ENCODE results near the gene ADORA1. TPM values are rescaled to one million over a fixed set of nuclear protein-coding genes. Genes with fewer than 3 reads are reported as not detected.

Gene ADORA1
- total RNA-seq, 1 experiment from 2014 or later, result 5.6 TPM

DNA sequence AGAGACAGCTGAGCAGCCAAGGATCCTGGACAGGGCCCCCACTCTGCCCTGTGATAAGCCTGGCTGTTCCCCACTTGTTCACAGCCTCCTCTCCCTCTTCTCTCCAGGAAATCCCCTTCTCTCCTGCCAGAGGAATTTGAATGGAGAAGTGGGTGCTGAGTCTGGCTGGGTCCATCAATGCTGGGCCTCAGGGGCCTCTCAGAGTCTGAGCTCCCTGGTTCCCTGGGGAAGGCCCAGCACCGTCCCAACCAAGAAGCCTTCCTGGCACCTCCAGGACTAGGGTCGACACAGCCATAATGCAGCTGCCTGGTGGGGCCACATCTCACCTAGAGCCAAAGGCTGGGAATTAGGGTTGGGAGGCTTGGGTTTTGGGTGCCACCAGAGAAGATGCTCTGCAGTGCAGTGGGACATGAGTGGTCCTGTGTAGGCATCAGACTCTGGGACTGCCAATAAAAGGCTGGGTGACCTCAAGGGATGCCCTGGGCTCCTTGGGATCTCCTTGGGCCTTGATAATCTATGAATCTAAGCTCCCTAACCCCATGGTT lies 45.6 kb downstream of the ADORA1 start:
- no peak for DNase-seq (ENCODE audit: low read depth)

DNA sequence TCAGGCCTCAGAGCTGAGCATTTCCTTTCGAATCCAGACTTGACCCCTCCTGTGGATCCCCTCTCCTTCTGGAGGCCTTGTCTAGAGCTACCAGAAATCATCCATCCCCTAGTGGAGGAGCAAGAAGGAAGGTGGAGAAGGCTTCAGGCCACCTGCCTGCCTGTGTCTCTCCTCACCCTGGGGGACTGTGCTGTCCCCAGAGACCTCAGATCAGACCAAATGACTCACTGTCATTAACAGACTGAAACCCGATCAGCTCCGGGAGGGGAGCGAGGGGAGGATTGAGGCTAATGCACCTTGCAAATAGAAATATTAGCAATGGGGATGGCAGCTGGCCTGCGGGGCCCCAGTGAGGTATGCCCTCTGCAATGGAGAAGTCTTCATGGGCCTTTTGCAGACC lies 46.0 kb downstream of the ADORA1 start:
- peak; percentile 26 for DNase-seq (ENCODE audit: low read depth)

DNA sequence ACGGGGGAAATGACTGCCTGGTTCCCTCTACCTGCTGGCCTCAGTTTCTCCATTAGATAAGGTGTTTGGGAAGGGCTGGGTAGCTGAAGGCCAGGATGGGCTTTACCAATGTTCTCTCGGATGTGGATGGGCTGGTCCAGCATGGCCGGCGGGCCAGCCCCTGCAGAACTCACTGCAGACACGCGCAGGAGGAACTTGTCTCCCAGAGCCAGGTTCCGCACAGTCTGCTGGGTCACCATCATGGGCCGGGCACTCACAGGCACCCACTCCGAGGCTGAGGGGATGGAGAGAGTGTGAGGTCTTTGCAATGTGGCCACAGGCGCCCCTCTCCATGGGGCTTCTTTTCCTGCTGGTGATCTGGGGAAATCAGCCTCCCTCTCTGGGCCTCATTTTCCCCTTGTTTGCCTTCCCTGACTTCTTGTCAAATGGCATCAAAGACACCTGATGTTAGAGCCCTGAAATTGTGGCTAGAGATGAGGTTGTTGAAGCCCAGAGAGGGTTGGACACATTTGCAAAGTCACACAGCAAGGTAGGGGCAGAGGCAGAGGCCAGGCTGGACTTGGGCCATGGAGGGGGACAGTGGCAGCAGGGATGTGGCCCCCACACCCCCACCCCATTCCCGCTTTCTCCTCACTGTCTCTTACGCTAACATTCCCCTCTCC lies 46.9 kb downstream of the ADORA1 start:
- no peak for DNase-seq (ENCODE audit: low read depth)

DNA sequence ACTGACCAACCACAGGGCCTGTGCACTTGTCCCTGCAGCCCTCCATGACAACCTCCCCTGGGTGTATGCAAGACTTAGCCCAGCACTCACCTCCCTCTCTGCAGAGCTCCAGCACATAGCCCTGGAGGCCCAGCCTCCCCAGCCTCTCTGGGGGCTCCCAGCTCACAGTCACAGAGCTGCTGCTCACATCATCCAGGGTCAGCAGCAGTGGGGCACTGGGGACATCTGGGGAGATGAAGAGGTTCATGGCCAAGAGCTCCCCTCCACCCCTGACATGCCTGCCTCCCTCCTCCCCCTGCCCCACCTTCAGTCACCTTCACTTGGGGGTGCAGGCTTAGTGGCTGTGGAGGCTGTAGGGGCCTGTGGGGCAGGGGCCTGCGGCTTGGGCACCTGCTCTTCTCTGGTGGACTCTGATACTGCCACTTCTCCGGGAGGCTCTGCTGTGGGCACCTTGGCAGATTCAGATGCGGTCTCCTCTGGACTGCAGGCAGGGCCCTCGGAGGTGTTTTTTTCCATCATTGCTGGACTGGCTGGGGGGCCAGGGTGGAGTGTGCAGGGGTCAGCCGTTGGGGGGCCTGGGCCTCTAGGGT lies 47.8 kb downstream of the ADORA1 start, which contains the start of gene MYBPH:
Gene MYBPH (minus strand): TSS at position 590 of the 590 bp plus-strand sequence. CDS start 71 bp downstream, at position 519.
- DNase-seq (ENCODE audit: low read depth), result no peak

DNA sequence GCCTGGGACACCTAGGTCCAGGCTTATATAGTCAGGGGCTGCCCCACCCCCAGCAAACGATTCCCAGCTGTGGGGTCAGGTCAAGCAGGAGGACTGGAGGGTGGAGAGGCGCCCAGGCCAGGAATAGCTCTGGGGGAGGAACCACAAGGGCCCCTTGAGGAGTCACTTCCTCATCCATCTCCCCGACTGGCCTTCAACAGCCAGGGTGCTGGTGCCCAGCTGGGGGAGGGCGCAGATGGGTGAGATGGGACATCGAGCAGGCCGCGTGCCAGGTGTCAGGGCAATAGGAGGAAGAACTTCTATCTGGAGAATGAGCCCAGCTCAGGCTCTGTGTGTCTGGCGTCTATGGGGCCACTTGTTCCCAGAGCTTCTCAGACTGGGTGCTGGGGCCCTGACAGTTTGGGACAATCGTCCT lies 48.3 kb downstream of the ADORA1 start:
- no peak for DNase-seq (ENCODE audit: low read depth)

DNA sequence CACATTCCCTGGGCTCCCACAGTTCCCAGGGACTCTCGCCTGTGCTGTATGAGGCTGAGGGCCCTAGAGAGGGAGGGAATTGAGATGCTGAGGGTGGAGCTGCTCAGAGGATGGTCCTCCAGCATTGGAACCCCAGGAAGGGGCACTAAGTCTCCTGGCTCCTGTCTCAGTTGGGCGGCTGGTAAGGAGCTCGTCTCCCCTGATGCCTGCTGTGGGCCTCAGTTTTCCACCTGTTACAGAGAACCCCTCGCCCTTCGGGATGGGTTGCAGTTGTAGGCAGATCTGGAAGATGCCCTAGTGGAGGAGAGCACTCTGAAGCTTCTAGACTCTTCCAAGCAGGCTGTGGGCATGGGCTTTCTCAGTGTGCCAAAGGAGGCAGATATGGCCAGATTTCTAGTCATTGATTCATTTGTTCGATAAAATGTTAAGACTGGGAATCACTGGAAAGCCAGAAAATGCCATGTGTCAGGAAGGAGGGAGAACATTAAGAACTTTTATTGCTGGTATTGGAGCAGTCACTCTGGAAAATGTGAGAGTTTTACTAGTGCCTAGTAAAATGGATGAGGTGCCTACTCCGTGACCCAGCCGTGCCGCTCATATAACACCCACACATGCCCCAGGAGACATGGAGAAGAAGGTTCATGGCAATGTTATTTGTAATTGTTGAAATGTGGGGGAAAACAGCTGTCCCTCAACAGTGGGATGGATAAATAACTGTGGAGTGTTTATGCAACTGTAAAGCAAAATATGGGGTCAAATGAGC lies 48.9 kb downstream of the ADORA1 start:
- no peak for DNase-seq (ENCODE audit: low read depth)

DNA sequence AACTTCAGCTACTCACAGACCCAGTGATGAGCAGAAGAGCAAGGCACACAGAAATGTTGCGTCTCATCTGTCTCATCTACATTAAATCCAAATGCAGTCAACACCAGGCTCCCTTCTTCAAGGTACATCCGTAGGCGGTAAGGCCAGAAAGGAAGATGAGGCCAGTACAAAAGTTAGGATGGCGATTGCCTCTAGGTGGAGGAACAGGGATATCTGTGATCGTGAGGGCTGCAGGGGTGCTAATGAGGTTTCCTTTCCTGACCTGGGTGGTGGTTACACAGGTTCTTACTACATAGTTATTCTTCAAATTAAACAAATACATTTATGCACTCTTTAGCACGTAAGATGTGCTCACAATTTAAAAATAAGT lies 49.5 kb downstream of the ADORA1 start:
- DNase-seq (ENCODE audit: low read depth), result no peak

DNA sequence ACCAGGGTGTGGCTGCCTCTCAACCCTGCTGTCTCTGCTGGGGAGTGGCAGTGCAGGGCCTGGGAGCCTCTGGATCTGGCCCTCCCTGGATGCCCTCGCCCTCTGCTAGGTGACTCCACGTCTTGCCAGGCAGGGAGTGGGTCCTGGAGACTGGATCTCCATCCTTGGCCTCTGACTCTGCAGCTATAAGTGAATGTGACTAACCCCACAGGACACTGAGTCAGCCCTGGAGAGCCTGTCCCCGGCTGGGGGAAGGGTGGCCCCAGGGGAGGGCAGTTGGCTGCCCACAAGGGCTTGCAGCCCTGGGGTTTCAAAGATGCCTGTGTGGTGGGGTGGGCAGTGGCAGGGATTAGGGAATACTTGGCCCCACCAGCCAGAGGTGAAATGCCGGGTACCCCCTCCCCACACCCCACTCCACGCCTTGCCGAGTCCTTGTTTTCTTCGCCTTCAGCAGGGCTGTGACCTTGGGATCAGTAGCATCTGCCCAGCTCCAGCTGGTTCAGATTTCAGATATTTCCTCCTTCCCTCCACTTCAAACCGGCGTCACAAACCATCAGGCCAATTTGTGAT lies 50.0 kb downstream of the ADORA1 start:
- DNase-seq (ENCODE audit: low read depth), result peak; percentile 75

DNA sequence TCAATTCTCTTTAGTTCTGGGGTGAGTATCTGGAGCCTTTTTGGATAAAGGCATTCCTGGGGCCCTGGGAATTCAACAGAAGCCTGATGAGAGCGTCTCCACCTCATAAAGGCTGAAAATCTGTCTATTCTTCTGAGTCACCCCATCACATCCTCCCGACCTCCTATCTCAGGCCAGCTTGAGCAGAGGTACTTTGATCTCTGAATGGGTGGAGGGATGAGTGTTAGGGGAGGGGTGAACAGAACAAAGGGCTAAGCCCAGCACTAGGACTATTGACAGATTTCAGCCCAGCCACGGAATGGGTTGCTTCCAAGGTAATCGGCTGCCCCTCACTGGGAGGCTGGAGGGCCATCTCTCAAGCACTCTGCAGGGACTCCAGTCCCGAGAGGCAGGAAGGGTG lies 50.6 kb downstream of the ADORA1 start:
- DNase-seq (ENCODE audit: low read depth), result peak; percentile 61

DNA sequence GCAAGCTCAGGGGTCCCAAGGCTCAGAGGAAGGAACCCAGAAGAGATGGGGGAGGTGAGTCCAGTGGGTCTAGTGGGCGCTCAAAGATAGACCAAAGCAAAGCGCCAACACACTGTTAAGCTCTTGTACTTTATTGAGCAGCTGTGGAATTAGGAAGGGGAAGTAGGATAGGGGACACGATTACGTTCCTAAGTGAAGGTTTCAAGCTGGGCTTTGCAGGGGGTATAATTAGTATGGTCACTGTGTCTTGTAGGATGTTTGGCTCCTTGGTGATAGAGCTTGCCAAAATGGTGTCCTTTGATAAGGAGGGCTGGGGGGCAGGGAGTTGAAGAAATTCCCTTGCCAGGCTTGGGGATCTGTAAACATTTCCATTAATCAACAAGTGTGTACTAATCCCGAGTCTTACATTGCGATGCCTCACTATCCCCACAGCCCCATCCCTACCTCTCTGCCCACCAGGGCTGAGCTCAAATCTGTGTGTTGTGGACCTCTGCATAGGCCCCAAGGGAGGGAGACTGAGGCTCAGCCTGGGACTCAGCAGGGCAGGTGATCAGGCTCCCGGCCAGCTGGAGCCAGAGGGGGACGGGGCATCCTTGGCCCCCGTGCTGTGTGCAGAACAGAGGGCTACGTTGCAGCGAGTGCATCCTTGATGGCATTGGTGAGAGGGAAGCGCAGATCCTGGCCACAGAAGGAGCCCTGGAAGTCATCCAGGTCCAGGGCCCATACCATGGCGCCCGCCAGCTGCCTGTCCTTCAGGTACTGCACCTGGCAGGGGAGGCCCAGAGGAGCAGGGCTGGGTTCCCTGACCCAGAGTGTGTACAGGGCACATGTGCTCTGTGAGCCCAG lies 51.5 kb downstream of the ADORA1 start:
- DNase-seq (ENCODE audit: low read depth), result no peak

DNA sequence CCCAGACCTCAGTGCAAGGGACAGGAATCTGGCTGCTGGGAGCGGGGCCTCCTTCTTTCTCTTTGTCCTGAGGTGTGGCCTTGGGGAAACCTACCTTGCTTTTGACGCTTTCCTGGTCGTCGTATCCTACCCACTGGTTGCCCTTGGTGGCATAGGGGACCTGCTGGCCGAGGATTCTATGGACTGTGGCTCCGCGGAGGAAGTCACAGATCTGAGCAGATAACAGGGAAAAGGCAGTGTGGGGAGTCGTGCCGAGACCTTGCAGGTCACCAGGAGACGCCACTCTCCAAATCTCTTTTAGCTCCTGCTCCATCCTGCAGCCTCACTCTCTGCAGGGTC lies 52.1 kb downstream of the ADORA1 start:
- no peak for DNase-seq (ENCODE audit: low read depth)

DNA sequence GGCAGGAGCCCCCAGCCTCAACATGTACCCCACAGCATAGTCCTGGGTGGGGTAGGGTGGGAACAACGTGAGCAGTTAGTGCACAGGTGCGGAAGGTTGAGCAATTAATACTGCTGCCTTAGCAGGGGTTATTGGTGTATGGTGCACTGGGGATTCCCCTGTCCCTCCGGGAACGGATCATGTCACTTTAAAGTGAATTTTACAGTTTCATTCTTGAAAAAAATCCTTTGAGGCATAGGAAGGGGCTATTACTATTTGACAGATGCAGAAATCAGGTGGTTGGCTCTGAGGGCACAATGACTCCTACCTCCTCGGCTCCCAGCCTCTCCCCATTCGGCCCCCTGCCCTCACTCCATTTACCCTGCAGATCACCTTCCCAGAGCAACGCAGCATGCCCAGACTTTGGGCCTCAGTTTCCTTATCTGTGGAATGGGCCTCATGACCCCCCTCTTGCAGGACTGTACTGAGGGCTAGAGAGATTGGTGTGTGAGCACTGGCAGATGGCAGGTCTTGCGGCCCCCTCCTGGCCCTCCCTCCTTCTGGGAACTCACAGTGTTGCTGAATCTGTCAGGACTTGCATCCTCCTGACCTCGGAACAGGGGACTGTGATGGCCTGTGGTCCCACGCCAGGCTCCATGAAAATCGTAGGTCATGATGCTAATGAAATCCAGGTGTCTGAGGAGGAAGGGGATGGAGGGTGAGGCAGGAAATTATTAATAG lies 53.2 kb downstream of the ADORA1 start:
- DNase-seq (ENCODE audit: low read depth), result no peak

DNA sequence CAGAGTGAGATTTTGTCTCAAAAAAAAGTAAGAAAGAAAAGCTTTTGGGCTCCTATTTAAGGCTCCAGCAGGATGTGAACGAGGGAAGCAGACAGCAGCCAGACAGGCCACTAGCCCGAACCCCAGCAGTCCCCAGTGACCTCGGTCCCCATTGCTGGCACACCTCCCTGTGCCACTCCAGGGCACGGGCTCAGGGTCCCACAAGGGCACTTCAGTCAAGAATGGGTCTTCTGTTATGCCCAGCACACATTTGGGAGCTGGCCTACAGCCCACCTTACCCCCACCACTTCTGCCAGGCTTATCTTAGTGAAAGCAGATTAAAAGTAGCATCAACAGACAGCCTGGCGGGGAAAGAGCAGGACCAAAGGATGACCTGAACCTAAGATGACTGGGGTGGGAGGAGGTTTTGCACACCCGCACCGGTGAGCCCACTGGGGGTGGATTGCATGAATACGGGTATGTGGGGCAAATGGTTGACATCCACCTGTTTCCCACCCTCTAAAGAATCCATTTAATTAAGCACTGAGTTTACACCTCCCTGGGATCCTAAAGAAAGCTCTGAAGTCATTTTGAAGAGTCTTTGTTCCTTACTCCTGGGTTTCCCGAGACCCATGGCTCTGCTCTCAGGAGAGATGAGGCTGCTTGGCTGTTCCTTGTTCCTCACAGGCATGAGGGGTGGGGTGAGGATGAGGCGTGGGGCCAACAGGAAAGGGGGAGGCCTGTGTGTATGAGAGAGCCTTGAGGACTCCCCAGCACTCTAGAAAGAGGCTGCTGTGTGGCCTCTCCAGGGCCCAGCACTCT lies 54.3 kb downstream of the ADORA1 start:
- DNase-seq (ENCODE audit: low read depth), result no peak

DNA sequence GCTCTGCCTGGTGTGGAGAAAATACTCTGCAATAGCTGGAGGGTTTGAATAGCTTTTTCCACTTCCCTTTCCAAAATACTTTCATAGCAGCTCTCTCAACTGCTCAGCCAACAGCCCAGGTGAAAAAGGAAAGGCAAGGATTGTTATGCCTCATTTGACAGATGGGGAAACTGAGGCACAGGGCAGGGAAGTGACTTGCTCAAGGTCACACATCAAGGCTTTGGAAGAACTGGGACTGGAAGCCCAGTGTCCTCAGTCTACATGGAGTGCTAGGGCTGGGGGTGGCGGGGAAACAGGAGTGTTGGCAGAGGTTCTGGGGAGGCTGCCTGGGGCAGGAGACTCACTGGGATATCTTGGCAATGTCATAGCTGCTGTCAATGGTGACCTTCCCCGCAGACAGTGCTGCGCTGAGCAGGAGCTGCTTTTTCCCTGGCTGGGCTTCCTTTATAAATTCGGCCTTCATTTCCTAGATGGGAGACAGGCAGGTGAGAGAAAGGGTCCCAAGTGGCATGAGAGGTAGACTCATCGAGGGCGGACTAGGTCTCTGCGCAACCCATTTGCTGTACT lies 54.9 kb downstream of the ADORA1 start:
- DNase-seq (ENCODE audit: low read depth), result no peak

DNA sequence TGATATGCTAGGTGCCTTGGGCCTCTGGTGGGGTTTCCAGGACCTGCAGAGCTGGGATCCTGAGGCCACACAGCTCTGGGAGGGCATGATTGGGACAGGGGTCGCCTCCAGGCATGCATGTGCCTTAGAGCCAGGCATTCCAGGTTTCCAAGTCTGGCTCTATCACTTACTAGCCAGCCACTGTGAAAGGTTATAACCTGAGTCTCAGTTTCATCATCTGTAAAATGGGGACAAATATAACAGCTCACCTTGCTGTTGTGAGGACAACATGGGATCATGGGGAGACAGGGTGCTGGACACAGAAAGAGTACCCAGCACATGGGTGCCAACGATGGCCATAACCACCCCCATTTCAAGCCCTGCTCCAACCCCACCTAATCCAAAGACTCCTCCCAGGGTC lies 56.3 kb downstream of the ADORA1 start:
- DNase-seq (ENCODE audit: low read depth), result no peak

DNA sequence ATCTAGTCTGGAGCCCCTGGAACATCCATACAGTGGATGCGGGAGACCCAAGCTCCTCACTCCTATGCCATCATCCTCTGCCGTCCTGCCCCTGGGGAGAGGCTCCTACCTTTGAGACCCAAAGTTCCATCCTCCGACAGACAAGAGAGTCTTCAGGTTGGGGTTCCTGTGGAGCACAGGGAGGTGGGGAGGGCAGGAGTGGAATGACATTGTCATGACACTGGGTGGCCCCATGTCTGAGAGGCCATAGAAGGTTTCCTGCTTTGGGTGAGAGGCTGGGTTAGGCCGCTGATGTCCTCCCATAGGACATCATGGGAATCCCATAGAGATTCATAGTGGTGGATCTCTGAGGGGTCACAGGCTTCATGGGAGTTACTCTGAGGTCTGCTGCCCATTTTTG lies 56.9 kb downstream of the ADORA1 start:
- no peak for DNase-seq (ENCODE audit: low read depth)

DNA sequence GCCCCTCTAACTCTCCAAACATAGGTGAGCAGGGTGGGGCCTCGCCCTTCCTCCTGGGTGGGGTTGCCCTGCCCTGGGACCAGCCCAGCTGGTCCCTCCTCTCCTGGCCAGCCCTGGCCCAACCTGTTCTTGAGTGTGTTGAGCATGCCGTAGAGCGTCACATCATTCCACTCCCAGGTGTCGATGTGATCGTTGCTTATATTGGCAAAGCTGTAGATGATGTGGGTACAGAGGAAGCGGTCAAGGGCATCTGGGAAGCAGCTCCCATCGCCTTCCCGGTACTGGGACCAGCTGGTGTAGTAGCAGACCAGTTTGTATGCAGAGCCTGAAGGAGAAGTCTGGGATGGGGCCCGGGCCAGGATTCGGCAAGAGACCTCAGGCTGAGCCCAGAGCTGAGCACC lies 57.5 kb downstream of the ADORA1 start:
- no peak for DNase-seq (ENCODE audit: low read depth)

DNA sequence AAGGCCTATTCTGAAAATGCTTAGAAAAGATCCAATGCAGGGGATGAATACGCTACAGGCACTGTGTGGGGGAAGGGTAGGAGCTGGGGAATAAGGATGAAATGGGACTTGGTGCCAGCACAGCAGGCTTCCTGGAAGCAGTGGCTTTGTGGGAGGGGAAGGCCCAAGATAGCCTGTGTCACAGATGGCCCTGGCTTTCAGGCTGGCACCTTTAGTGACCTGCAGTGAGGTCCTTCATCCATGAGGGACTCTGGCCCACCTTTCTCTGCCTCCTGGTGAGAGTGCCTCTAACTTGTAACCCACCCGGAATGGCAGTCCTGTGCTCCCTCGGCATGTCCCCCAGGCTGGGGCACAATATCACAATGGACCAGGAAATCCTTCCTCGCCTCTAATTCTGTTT lies 58.1 kb downstream of the ADORA1 start:
- DNase-seq (ENCODE audit: low read depth), result no peak

DNA sequence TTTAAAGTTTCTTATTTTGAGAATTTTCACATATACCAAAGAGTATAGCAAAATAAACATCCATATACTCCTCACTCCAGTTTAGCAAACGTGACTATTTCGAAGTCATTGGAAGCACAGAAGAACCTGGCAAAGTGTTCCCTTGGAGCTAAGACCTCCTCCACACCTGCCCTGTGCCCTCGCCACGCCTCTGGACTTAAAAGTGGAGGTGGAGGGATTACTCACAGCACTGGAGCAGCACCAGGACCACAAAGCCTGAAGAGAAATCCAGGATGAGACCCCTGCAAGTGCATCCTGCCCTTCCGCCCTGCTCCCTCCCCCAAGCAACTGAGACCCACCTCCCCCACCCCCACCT lies 58.5 kb downstream of the ADORA1 start:
- DNase-seq (ENCODE audit: low read depth), result no peak
